ENCODE data around the gene TPRA1.
"Not testable (repeated sequence)": the region's sequence is repeated elsewhere in the genome, so short reads cannot be mapped to it uniquely, and the experiment has no call there.

The TPRA1 gene

DNA sequence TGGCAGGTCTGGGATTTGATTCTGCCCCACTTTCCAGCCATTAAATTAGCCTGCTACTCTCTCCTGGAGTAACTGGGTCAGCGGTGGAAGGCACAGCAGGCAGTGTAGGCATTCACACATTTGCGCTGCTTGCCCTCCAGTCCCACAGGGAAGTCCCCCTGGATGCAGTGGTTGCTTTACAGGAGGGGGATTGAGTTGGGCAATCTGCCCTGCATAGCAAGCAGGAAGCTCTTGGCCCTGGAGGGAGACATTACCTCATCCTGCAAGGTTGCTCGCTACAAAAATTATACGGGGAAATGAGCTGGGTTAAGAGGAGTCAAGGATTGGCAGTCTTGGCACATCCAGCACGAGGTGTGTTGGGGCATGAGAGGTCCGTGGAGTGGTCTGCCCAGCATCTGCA lies 22.4 kb upstream of the TPRA1 start:
- no peaks in the 10 kb centered on the region for H3K27me3 ChIP-seq (ENCODE audit: control insufficient read depth, insufficient read depth, low read length)
- no peak overlapping the region for H3K9ac ChIP-seq (ENCODE audit: low read depth, low read length)
- H3K36me3 ChIP-seq (ENCODE audit: control insufficient read depth, insufficient read depth, low read length) = peaks cover 81% of the 10 kb centered on the region
- no peak overlapping the region for H3K4me3 ChIP-seq (ENCODE audit: low read depth, low read length)
- H3K9me3 ChIP-seq (ENCODE audit: control insufficient read depth, insufficient read depth, low read length) = no peaks in the 10 kb centered on the region
- no peaks in the 10 kb centered on the region for H3K4me1 ChIP-seq (ENCODE audit: control insufficient read depth, insufficient read depth, low read length)

DNA sequence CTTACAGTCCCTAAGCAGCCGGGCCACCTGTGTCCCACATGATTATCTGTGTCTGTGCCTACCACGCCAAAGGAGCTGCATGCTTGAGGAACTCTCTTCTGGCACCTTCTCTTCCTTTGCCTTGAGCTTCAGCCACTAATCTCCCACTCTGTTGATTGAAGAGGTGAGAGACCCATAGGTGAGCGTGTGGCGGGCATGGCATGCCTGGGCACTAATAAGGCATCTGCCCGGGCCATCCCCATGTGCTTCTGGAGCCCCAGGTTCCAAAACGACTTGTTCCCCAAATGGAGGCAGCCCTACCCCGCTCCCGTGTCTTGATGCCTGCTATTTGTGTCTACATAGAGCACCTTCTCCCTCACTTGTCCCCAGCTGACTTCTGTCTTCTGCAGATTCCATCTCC lies 20.7 kb upstream of the TPRA1 start:
- peaks cover 81% of the 10 kb centered on the region for H3K36me3 ChIP-seq (ENCODE audit: control insufficient read depth, insufficient read depth, low read length)
- no peaks in the 10 kb centered on the region for H3K27me3 ChIP-seq (ENCODE audit: control insufficient read depth, insufficient read depth, low read length)
- H3K9ac ChIP-seq (ENCODE audit: low read depth, low read length) = no peak overlapping the region
- no peaks in the 10 kb centered on the region for H3K4me1 ChIP-seq (ENCODE audit: control insufficient read depth, insufficient read depth, low read length)
- H3K4me3 ChIP-seq (ENCODE audit: low read depth, low read length) = no peak overlapping the region
- no peaks in the 10 kb centered on the region for H3K9me3 ChIP-seq (ENCODE audit: control insufficient read depth, insufficient read depth, low read length)

DNA sequence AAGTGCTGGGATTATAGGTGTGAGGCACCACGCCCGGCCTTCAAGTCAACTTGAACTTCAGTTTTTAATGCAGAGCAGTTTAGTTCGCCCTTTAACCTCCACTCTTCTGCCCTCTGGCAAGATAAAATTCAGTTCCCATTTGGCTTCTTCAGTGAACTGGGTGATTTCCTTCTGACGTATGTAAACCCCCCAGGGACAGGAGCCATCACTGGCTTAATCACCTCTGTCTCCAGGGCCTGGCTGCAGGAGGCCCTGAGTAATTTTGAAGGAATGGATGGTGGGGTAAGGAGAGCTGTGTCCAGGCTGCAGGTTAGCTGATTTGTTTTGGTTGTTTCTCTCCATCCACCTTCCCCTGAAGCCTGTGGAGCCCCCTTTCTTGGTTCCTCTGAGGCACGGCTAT lies 19.6 kb upstream of the TPRA1 start:
- H3K27me3 ChIP-seq (ENCODE audit: control insufficient read depth, insufficient read depth, low read length) = no peaks in the 10 kb centered on the region
- peaks cover 86% of the 10 kb centered on the region for H3K36me3 ChIP-seq (ENCODE audit: control insufficient read depth, insufficient read depth, low read length)
- H3K4me3 ChIP-seq (ENCODE audit: low read depth, low read length) = no peak overlapping the region

DNA sequence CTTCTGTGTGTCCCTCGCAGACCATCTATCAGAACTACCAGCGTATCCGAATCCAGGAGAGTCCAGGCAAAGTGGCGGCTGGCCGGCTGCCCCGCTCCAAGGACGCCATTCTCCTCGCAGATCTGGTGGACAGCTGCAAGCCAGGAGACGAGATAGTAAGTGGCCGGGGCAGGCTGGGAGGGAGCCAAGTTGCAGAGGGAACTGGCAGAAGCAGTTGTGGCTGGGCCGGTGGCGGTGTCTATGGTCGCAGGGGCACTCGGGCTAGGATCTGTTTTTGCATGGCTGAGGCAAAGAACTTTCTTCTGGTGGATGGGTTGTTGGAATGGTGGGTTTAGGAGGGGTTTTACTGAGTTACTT lies 17.8 kb upstream of the TPRA1 start:
- no peaks in the 10 kb centered on the region for H3K27me3 ChIP-seq (ENCODE audit: control insufficient read depth, insufficient read depth, low read length)
- peaks cover 93% of the 10 kb centered on the region for H3K36me3 ChIP-seq (ENCODE audit: control insufficient read depth, insufficient read depth, low read length)
- H3K9ac ChIP-seq (ENCODE audit: low read depth, low read length) = no peak overlapping the region
- no peaks in the 10 kb centered on the region for H3K4me1 ChIP-seq (ENCODE audit: control insufficient read depth, insufficient read depth, low read length)
- H3K9me3 ChIP-seq (ENCODE audit: control insufficient read depth, insufficient read depth, low read length) = no peaks in the 10 kb centered on the region
- no peak overlapping the region for H3K4me3 ChIP-seq (ENCODE audit: low read depth, low read length)

More for the DNA sequence above, 19.6 kb upstream of the TPRA1 start:
- no peaks in the 10 kb centered on the region for H3K4me1 ChIP-seq (ENCODE audit: control insufficient read depth, insufficient read depth, low read length)
- no peak overlapping the region for H3K9ac ChIP-seq (ENCODE audit: low read depth, low read length)
- no peaks in the 10 kb centered on the region for H3K9me3 ChIP-seq (ENCODE audit: control insufficient read depth, insufficient read depth, low read length)

DNA sequence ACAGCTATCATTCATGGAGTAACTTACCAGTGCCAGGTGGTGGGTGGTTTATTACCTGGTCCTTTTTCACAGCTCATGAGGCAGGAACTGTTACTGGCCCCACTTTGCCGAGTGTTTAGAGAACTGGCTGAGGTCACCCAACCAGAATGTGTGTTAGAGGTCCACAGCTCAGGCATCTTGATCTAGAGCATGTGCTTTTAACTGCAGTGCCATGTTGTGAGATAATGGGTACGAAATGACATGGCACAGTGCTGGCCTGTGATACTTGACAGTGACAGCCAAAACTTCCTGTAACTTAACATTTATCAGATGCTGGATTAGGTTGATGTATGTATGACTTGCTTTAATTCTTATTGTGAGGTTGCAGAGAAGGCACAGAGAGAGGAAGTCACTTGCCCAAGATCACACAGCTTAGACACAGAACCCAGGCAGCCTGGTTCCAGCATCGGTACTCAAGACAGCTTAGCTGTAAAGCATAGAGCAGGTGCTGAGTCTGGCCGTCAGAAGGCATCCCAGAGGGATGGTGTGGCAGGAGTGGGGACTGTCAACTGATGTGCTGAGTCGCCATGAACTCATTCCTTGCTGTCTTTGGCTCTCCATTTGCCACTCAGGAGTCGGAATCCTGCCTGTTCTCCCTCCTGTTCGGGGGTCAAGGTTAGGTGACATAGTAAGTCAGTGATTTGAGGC lies 17.3 kb upstream of the TPRA1 start:
- Histone ChIP-seq H3K9ac (ENCODE audit: low read depth, low read length) (no peak overlapping the region), H3K36me3 (ENCODE audit: control insufficient read depth, insufficient read depth, low read length) (peaks cover 90% of the 10 kb centered on the region), H3K27me3 (ENCODE audit: control insufficient read depth, insufficient read depth, low read length) (no peaks in the 10 kb centered on the region), H3K4me1 (ENCODE audit: control insufficient read depth, insufficient read depth, low read length) (no peaks in the 10 kb centered on the region), H3K9me3 (ENCODE audit: control insufficient read depth, insufficient read depth, low read length) (no peaks in the 10 kb centered on the region), H3K4me3 (ENCODE audit: low read depth, low read length) (no peak overlapping the region)

DNA sequence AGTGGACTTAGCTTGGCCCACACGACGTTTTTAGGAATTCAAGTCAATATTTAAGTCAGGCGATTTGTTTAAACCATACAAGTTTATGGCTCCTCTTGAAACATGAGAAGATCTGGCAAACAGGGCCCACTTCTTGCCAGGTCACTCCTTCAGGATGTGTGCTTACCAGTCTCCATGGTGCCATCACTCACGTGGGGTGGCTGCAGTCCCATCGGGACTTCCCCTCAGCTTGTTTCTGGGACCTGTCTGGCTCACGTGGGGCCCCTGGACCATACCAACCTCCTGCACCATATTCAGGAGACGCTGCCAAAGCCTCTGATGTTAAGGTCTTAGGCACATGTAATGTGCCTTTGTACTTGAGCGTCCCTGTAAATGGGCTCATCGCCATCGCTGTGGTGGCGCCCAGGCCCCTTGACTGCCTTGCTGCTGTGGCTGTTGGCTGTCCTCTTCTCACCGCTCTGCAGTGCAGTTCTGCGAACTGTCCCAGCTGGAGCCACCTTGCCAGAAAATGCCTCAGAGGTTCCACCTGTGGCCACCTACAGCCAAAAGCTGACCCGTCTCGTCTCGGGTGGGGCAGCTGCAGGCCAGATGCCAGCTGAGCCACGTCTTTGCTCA lies 16.6 kb upstream of the TPRA1 start:
- Histone ChIP-seq H3K4me1 (ENCODE audit: control insufficient read depth, insufficient read depth, low read length) (no peaks in the 10 kb centered on the region), H3K9ac (ENCODE audit: low read depth, low read length) (no peak overlapping the region), H3K27me3 (ENCODE audit: control insufficient read depth, insufficient read depth, low read length) (no peaks in the 10 kb centered on the region), H3K9me3 (ENCODE audit: control insufficient read depth, insufficient read depth, low read length) (no peaks in the 10 kb centered on the region), H3K4me3 (ENCODE audit: low read depth, low read length) (no peak overlapping the region), H3K36me3 (ENCODE audit: control insufficient read depth, insufficient read depth, low read length) (peaks cover 83% of the 10 kb centered on the region)

DNA sequence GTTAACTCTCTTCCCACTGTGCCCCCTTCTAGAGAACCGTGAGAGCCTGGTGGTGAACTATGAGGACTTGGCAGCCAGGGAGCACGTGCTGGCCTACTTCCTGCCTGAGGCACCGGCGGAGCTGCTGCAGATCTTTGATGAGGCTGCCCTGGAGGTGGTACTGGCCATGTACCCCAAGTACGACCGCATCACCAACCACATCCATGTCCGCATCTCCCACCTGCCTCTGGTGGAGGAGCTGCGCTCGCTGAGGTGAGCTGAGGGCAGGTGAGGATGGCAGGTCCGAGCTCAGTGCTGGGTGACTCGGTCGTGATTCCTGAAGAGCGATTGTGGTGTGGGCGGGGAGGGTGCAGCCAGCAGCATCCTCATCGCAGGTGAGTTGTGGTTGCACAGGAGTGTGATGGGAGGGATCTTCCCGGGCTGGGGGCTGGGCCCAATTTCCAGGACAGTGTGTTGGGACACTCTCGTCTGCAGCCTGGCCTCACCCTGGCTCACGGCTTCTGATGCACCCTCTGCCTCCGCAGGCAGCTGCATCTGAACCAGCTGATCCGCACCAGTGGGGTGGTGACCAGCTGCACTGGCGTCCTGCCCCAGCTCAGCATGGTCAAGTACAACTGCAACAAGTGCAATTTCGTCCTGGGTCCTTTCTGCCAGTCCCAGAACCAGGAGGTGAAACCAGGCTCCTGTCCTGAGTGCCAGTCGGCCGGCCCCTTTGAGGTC lies 15.7 kb upstream of the TPRA1 start:
- Histone ChIP-seq H3K9ac (ENCODE audit: low read depth, low read length) (no peak overlapping the region), H3K9me3 (ENCODE audit: control insufficient read depth, insufficient read depth, low read length) (no peaks in the 10 kb centered on the region), H3K27me3 (ENCODE audit: control insufficient read depth, insufficient read depth, low read length) (no peaks in the 10 kb centered on the region), H3K4me3 (ENCODE audit: low read depth, low read length) (no peak overlapping the region), H3K4me1 (ENCODE audit: control insufficient read depth, insufficient read depth, low read length) (no peaks in the 10 kb centered on the region), H3K36me3 (ENCODE audit: control insufficient read depth, insufficient read depth, low read length) (peaks cover 80% of the 10 kb centered on the region)

DNA sequence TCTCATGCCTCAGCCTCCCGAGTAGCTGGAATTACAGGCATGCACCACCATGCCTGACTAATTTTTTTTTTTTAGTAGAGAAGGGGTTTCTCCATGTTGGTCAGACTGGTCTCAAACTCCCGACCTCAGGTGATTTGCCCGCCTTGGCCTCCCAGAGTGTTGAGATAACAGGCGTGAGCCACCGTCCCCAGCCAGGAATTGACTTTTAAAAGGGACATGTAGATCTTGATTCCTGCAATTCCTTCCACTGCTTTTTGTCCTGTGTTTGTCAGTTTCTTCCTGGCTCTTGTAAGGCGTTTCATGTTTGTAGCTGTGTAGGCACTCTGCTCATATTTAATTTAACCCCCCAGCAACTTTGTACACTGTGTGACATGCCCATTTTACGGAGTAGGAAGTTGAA lies 15.0 kb upstream of the TPRA1 start:
- not testable (repeated sequence) for H3K9ac ChIP-seq (ENCODE audit: low read depth, low read length); H3K4me1 ChIP-seq (ENCODE audit: control insufficient read depth, insufficient read depth, low read length); H3K9me3 ChIP-seq (ENCODE audit: control insufficient read depth, insufficient read depth, low read length); H3K4me3 ChIP-seq (ENCODE audit: low read depth, low read length); H3K27me3 ChIP-seq (ENCODE audit: control insufficient read depth, insufficient read depth, low read length)
- H3K36me3 ChIP-seq (ENCODE audit: control insufficient read depth, insufficient read depth, low read length) = peaks cover 76% of the 10 kb centered on the region

DNA sequence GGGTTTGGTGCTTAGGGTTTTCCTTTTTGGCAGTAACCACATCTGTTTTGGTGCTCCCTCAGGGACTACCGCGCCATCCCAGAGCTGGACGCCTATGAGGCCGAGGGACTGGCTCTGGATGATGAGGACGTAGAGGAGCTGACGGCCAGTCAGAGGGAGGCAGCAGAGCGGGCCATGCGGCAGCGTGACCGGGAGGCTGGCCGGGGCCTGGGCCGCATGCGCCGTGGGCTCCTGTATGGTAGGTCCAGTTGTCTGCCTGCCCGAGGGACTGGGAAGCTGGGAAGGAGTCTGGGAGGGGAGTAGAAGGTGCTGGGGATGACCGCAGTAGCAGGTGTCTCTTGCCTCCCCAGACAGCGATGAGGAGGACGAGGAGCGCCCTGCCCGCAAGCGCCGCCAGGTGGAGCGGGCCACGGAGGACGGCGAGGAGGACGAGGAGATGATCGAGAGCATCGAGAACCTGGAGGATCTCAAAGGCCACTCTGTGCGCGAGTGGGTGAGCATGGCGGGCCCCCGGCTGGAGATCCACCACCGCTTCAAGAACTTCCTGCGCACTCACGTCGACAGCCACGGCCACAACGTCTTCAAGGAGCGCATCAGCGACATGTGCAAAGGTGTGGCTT lies 14.1 kb upstream of the TPRA1 start:
- Histone ChIP-seq H3K36me3 (ENCODE audit: control insufficient read depth, insufficient read depth, low read length) (peaks cover 74% of the 10 kb centered on the region), H3K27me3 (ENCODE audit: control insufficient read depth, insufficient read depth, low read length) (no peaks in the 10 kb centered on the region), H3K4me3 (ENCODE audit: low read depth, low read length) (no peak overlapping the region), H3K9me3 (ENCODE audit: control insufficient read depth, insufficient read depth, low read length) (no peaks in the 10 kb centered on the region), H3K9ac (ENCODE audit: low read depth, low read length) (no peak overlapping the region), H3K4me1 (ENCODE audit: control insufficient read depth, insufficient read depth, low read length) (peaks cover 8% of the 10 kb centered on the region)

DNA sequence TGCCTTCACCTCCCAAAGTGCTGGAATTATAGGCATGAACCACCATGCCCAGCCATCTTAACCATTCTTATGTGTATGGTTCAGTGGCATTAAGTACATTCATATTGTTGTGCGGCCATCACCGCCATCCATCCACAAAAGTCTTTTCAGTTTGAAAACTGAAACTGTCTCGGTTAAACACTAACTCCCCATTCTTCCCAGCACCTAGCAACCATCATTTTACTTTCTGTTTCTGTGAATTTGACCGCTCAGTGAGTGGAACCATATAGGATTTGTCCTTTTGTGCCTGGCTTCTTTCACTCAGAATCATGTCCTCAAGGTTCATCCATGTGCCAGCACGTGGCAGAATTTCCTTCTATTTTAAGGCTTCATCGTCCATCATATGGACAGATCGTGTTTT lies 13.5 kb upstream of the TPRA1 start:
- Histone ChIP-seq H3K4me1 (ENCODE audit: control insufficient read depth, insufficient read depth, low read length) (peaks cover 13% of the 10 kb centered on the region), H3K36me3 (ENCODE audit: control insufficient read depth, insufficient read depth, low read length) (peaks cover 74% of the 10 kb centered on the region), H3K9me3 (ENCODE audit: control insufficient read depth, insufficient read depth, low read length) (no peaks in the 10 kb centered on the region), H3K27me3 (ENCODE audit: control insufficient read depth, insufficient read depth, low read length) (no peaks in the 10 kb centered on the region), H3K9ac (ENCODE audit: low read depth, low read length) (no peak overlapping the region), H3K4me3 (ENCODE audit: low read depth, low read length) (no peak overlapping the region)

DNA sequence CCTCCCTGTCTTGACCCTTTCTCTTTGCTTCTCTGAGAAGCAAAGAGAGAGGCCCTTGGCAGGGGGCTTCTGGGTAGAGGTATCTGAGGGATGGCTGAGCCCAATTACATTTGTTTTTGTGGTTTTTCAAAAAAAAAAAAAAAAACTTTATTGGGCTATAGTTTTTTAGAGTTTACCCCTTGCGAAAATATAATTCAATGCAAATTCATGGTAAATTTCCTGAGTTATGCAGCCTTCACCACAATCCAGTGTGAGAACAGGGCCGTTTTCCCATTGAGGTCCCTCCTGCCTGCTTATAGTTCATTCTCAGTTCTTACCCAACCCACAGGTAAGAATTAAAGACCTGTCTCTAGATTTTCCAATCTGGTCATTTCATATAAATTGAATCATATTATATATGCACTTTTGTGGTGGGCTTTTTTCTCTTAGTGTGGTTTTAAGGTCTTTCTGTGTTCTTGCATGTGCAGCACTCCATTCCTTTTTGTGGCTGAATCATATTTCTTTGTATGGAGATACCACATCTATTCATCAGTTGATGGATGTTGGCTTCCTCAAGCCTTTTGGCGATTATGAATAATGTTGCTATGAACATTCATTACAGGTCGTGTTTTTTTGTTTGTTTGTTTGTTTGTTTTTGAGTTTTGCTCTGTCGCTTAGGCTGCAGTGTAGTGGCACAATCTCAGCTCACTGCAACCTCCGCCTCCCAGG lies 10.4 kb upstream of the TPRA1 start:
- H3K9me3 ChIP-seq (ENCODE audit: control insufficient read depth, insufficient read depth, low read length) = no peaks in the 10 kb centered on the region
- no peak overlapping the region for H3K4me3 ChIP-seq (ENCODE audit: low read depth, low read length)
- peaks cover 45% of the 10 kb centered on the region for H3K36me3 ChIP-seq (ENCODE audit: control insufficient read depth, insufficient read depth, low read length)
- H3K4me1 ChIP-seq (ENCODE audit: control insufficient read depth, insufficient read depth, low read length) = peaks cover 17% of the 10 kb centered on the region
- H3K27me3 ChIP-seq (ENCODE audit: control insufficient read depth, insufficient read depth, low read length) = no peaks in the 10 kb centered on the region
- H3K9ac ChIP-seq (ENCODE audit: low read depth, low read length) = peak overlapping the region; percentile 60

Measured in iPS-15b (cell line).